Measurements from ENCODE around the gene RASGRF2. TPM values are rescaled to one million over a fixed set of nuclear protein-coding genes. Genes with fewer than 3 reads are reported as not detected.
"Not testable (repeated sequence)": the region's sequence is repeated elsewhere in the genome, so short reads cannot be mapped to it uniquely, and the experiment has no call there.

RASGRF2 gene
- total RNA-seq, 1 experiment from 2014 or later = 6.7 TPM

GRCh38 chr5:81241961-81242648 lies 281.9 kb downstream of the RASGRF2 start:
- Histone ChIP-seq H3K36me3 (no peaks in the 10 kb centered on the region), H3K9me3 (replicated peaks) (no peaks in the 10 kb centered on the region), H3K27ac (no peak overlapping the region), H3K4me3 (no peak overlapping the region), H3K4me1 (peaks cover 29% of the 10 kb centered on the region), H3K27me3 (no peaks in the 10 kb centered on the region)
- DNase-seq = no peak

GRCh38 chr5:81242906-81243436 lies 282.8 kb downstream of the RASGRF2 start:
- Histone ChIP-seq H3K36me3 (no peaks in the 10 kb centered on the region), H3K4me3 (no peak overlapping the region), H3K27me3 (no peaks in the 10 kb centered on the region), H3K9me3 (replicated peaks) (no peaks in the 10 kb centered on the region), H3K4me1 (peaks cover 38% of the 10 kb centered on the region), H3K27ac (no peak overlapping the region)
- no peak for DNase-seq

GRCh38 chr5:81244451-81244850 lies 284.3 kb downstream of the RASGRF2 start:
- peak overlapping the region; percentile 92 for H3K27ac ChIP-seq
- no peak overlapping the region for H3K4me3 ChIP-seq
- no peaks in the 10 kb centered on the region for H3K27me3 ChIP-seq
- H3K36me3 ChIP-seq = no peaks in the 10 kb centered on the region
- no peaks in the 10 kb centered on the region for H3K9me3 ChIP-seq (replicated peaks)
- DNase-seq = no peak
- peaks cover 41% of the 10 kb centered on the region for H3K4me1 ChIP-seq

GRCh38 chr5:81245871-81246235 lies 285.7 kb downstream of the RASGRF2 start:
- Histone ChIP-seq H3K4me1 (peaks cover 41% of the 10 kb centered on the region), H3K27ac (peak overlapping the region; percentile 92), H3K4me3 (no peak overlapping the region)

GRCh38 chr5:81246697-81247096 lies 286.5 kb downstream of the RASGRF2 start:
- DNase-seq = no peak
- H3K27me3 ChIP-seq = no peaks in the 10 kb centered on the region
- no peak overlapping the region for H3K4me3 ChIP-seq
- H3K27ac ChIP-seq = no peak overlapping the region; the same call in 1 of the 2 replicates
- no peaks in the 10 kb centered on the region for H3K9me3 ChIP-seq (replicated peaks)
- H3K4me1 ChIP-seq = peaks cover 41% of the 10 kb centered on the region
- no peaks in the 10 kb centered on the region; the same call in 1 of the 2 replicates for H3K36me3 ChIP-seq

More at GRCh38 chr5:81245871-81246235, 285.7 kb downstream of the RASGRF2 start:
- no peak for DNase-seq
- H3K27me3 ChIP-seq = no peaks in the 10 kb centered on the region
- H3K36me3 ChIP-seq = no peaks in the 10 kb centered on the region; the same call in 1 of the 2 replicates
- no peaks in the 10 kb centered on the region for H3K9me3 ChIP-seq (replicated peaks)

GRCh38 chr5:81247441-81247972 lies 287.3 kb downstream of the RASGRF2 start:
- no peaks in the 10 kb centered on the region; the same call in 1 of the 2 replicates for H3K36me3 ChIP-seq
- no peak overlapping the region for H3K27ac ChIP-seq
- peaks cover 41% of the 10 kb centered on the region for H3K4me1 ChIP-seq
- H3K4me3 ChIP-seq = no peak overlapping the region
- DNase-seq = no peak
- no peaks in the 10 kb centered on the region for H3K9me3 ChIP-seq (replicated peaks)
- H3K27me3 ChIP-seq = no peaks in the 10 kb centered on the region

GRCh38 chr5:81249240-81249639 lies 289.1 kb downstream of the RASGRF2 start:
- DNase-seq = no peak
- H3K4me3 ChIP-seq = no peak overlapping the region
- H3K36me3 ChIP-seq = no peaks in the 10 kb centered on the region; the same call in 1 of the 2 replicates
- H3K9me3 ChIP-seq (replicated peaks) = no peaks in the 10 kb centered on the region
- peaks cover 40% of the 10 kb centered on the region for H3K4me1 ChIP-seq
- H3K27ac ChIP-seq = no peak overlapping the region
- no peaks in the 10 kb centered on the region for H3K27me3 ChIP-seq

GRCh38 chr5:81250004-81250403 lies 289.8 kb downstream of the RASGRF2 start:
- no peak for DNase-seq
- Histone ChIP-seq H3K27ac (no peak overlapping the region), H3K4me3 (no peak overlapping the region), H3K4me1 (peaks cover 32% of the 10 kb centered on the region), H3K9me3 (replicated peaks) (no peaks in the 10 kb centered on the region), H3K27me3 (no peaks in the 10 kb centered on the region), H3K36me3 (no peaks in the 10 kb centered on the region; the same call in 1 of the 2 replicates)

- DNase-seq = no peak
- Histone ChIP-seq H3K4me3 (no peak overlapping the region), H3K4me1 (peaks cover 13% of the 10 kb centered on the region), H3K9me3 (replicated peaks) (no peaks in the 10 kb centered on the region), H3K27ac (no peak overlapping the region), H3K36me3 (peaks cover 4% of the 10 kb centered on the region), H3K27me3 (no peaks in the 10 kb centered on the region)
Observed at GRCh38 chr5:81251922-81252321, 291.8 kb downstream of the RASGRF2 start.

GRCh38 chr5:81252904-81253303 lies 292.7 kb downstream of the RASGRF2 start:
- H3K9me3 ChIP-seq (replicated peaks) = no peaks in the 10 kb centered on the region
- H3K4me1 ChIP-seq = peaks cover 3% of the 10 kb centered on the region
- no peaks in the 10 kb centered on the region for H3K27me3 ChIP-seq
- no peak overlapping the region for H3K27ac ChIP-seq
- H3K36me3 ChIP-seq = peaks cover 8% of the 10 kb centered on the region
- H3K4me3 ChIP-seq = no peak overlapping the region
- DNase-seq = no peak

GRCh38 chr5:81253875-81254274 lies 293.7 kb downstream of the RASGRF2 start:
- Histone ChIP-seq H3K9me3 (replicated peaks) (no peaks in the 10 kb centered on the region), H3K27me3 (no peaks in the 10 kb centered on the region), H3K27ac (no peak overlapping the region), H3K4me3 (no peak overlapping the region), H3K4me1 (no peaks in the 10 kb centered on the region), H3K36me3 (peaks cover 8% of the 10 kb centered on the region)
- no peak for DNase-seq

- no peak overlapping the region for H3K27ac ChIP-seq
- DNase-seq = no peak
- no peaks in the 10 kb centered on the region for H3K4me1 ChIP-seq
- peaks cover 8% of the 10 kb centered on the region for H3K36me3 ChIP-seq
- H3K4me3 ChIP-seq = no peak overlapping the region
- H3K9me3 ChIP-seq (replicated peaks) = no peaks in the 10 kb centered on the region; the same call in 1 of the 2 replicates
- H3K27me3 ChIP-seq = no peaks in the 10 kb centered on the region
Observed at GRCh38 chr5:81254886-81255559, 294.9 kb downstream of the RASGRF2 start.

- no peaks in the 10 kb centered on the region for H3K4me1 ChIP-seq
- no peak overlapping the region for H3K27ac ChIP-seq
- H3K36me3 ChIP-seq = peaks cover 8% of the 10 kb centered on the region
- H3K27me3 ChIP-seq = no peaks in the 10 kb centered on the region
- H3K4me3 ChIP-seq = no peak overlapping the region
- peaks cover 5% of the 10 kb centered on the region for H3K9me3 ChIP-seq (replicated peaks)
- DNase-seq = no peak
Observed at GRCh38 chr5:81256766-81257165, 296.6 kb downstream of the RASGRF2 start.

- not testable (repeated sequence) for H3K27ac ChIP-seq, DNase-seq, H3K36me3 ChIP-seq, H3K27me3 ChIP-seq, H3K4me3 ChIP-seq, H3K4me1 ChIP-seq
- H3K9me3 ChIP-seq (replicated peaks) = peaks cover 12% of the 10 kb centered on the region
Observed at GRCh38 chr5:81262796-81263195, 302.6 kb downstream of the RASGRF2 start.

- DNase-seq = no peak
- no peaks in the 10 kb centered on the region for H3K27me3 ChIP-seq
- no peak overlapping the region for H3K4me3 ChIP-seq
- no peak overlapping the region for H3K27ac ChIP-seq
- peaks cover 12% of the 10 kb centered on the region for H3K9me3 ChIP-seq (replicated peaks)
- no peaks in the 10 kb centered on the region for H3K36me3 ChIP-seq
- peaks cover 4% of the 10 kb centered on the region; the same call in 1 of the 2 replicates for H3K4me1 ChIP-seq
Observed at GRCh38 chr5:81265101-81265500, 304.9 kb downstream of the RASGRF2 start.
